HCT116 (cell line): Measurements from ENCODE around the gene BMERB1. TPM values are rescaled to one million over a fixed set of nuclear protein-coding genes. Genes with fewer than 3 reads are reported as not detected.

Experiments used
- CEBPB ChIP-seq: IDR thresholded peaks from 2 replicates; pipeline ENCODE4 v1.6.1; 2012; ENCODE audit warnings: low read depth
- ELF1 ChIP-seq: IDR thresholded peaks from 2 replicates; pipeline ENCODE4 v1.6.1; 2012; ENCODE audit warnings: low read depth, borderline replicate concordance
- FOSL1 ChIP-seq: IDR thresholded peaks from 2 replicates; pipeline ENCODE4 v1.6.1; 2012; ENCODE audit warnings: low read depth
- MAX ChIP-seq: IDR thresholded peaks from 2 replicates; pipeline ENCODE4 v1.6.1; 2012
- POLR2A ChIP-seq: IDR thresholded peaks from 2 replicates; pipeline ENCODE4 v1.7.0; 2011; ENCODE audit warnings: borderline replicate concordance; ENCODE audit not compliant: insufficient read depth, insufficient read length; ENCODE audit errors: extremely low read depth
- POLR2AphosphoS5 ChIP-seq: IDR thresholded peaks from 2 replicates; pipeline ENCODE4 v1.6.1; 2011; ENCODE audit warnings: mild to moderate bottlenecking, low read depth, low read length, moderate library complexity
- RAD21 ChIP-seq: IDR thresholded peaks from 2 replicates; pipeline ENCODE4 v1.6.1; 2012; ENCODE audit warnings: low read depth, mild to moderate bottlenecking
- SIN3A ChIP-seq: IDR thresholded peaks from 2 replicates; pipeline ENCODE4 v1.6.1; 2012; ENCODE audit warnings: low read depth
- SP1 ChIP-seq: IDR thresholded peaks from 2 replicates; pipeline ENCODE4 v1.6.1; 2012; ENCODE audit warnings: low read depth
- SRF ChIP-seq: IDR thresholded peaks from 2 replicates; pipeline ENCODE4 v1.6.1; 2012; ENCODE audit warnings: low read depth
- TCF7L2 ChIP-seq: IDR thresholded peaks from 2 replicates; pipeline ENCODE4 v1.7.0; 2011; ENCODE audit warnings: borderline replicate concordance, inconsistent platforms; ENCODE audit not compliant: insufficient read depth, insufficient read length; ENCODE audit errors: extremely low read depth
- YY1 ChIP-seq: IDR thresholded peaks from 2 replicates; pipeline ENCODE4 v1.6.1; 2011; ENCODE audit warnings: low read length, low read depth, moderate library complexity, mild to moderate bottlenecking; ENCODE audit not compliant: insufficient replicate concordance; ENCODE audit errors: extremely low read depth
- ZBTB33 ChIP-seq: IDR thresholded peaks from 2 replicates; pipeline ENCODE4 v1.6.1; 2011; ENCODE audit warnings: mild to moderate bottlenecking, low read length, moderate library complexity; ENCODE audit not compliant: insufficient replicate concordance; ENCODE audit errors: extremely low read depth
- ZFX ChIP-seq: fragments of 450-650 bp; IDR thresholded peaks from 2 replicates; pipeline ENCODE4 v1.6.1; 2017
- total RNA-seq: library from RNA; stranded (reverse); gene quantifications from one replicate; pipeline ENCODE4 v1.2.1, GENCODE V29; 2021; ENCODE audit not compliant: unreplicated experiment

Gene BMERB1
- total RNA-seq, 1 experiment from 2014 or later = 43.6 TPM

DNA sequence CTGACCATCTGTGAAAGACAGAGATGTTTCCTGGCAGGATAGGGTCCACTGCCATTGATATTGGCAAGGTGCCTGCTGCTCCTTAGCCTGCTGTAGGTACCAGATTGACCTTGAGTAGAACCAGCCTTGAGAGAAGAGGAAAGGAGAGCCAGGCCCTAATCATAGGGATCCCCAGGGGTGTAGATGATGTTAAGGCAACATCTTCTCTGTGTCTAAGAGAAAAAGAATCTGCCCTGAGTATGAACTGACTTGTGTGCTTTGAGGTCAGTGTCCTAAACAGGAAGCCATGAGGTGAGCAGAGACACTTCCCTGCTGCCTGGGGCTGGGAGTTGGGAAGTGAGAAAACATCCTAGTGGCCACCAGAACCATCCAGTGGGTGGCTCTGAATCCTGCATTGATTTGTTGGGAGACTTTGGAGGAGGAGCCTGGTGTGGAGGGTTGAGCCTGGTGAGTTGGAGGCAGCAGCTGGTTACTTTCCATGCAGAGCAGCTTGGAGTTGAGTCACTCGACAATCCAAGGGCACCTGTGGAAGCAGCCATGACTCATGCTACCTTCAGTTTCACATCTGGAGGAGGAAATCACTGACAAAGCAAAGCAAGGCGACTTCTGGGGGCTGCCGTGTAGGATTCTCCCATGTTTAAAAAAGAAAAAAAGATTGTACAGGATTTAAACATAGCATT lies 47.8 kb downstream of the BMERB1 start (continued):
- TF ChIP-seq SP1 (peak; percentile 93), POLR2AphosphoS5 (peak; percentile 90), TCF7L2 (no peak), YY1 (peak; percentile 61), MAX (peak; percentile 75), ELF1 (no peak), SRF (no peak), RAD21 (peak; percentile 54; the same call in 1 of the 2 replicates), FOSL1 (peak; percentile 92), POLR2A (peak; percentile 70), CEBPB (peak; percentile 51; the same call in 1 of the 2 replicates), ZFX (no peak; the same call in 1 of the 2 replicates), SIN3A (peak; percentile 66; the same call in 1 of the 2 replicates), ZBTB33 (peak; percentile 49)
